Measurements from ENCODE around the gene GPC6.

The GPC6 gene

DNA sequence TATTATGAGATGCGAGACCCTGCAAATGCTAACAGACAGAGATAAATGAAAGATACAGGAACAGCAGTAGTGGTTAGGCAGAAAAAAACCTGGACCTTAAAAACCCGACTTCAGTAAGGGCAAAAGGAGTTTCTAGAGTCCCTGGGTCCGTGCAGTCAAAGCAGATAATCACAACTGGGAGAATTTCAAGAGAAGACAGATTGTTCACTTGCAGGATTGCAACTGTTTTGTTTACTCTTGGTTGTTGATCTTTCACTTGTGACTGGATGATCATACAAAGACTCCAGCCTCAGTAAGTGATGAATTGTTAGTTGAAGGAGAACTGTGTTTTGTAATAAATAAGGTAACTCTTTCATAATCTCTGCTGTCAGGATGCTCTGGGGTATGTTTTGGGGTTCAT is 135.1 kb downstream of the GPC6 start:
- Histone ChIP-seq H3K9ac (ENCODE audit: low read length) (no peak overlapping the region), H3K4me1 (ENCODE audit: control insufficient read depth in 1 of 2, insufficient read depth in 2 of 2, low read length in 2 of 2) (no peaks in the 10 kb centered on the region), H3K79me1 (ENCODE audit: low read length) (no peaks in the 10 kb centered on the region), H2AK5ac (ENCODE audit: low read length) (no peak overlapping the region), H3K27ac (ENCODE audit: low read depth, low read length) (no peak overlapping the region), H3K4ac (ENCODE audit: low read depth, low read length) (no peak overlapping the region), H3K9me3 (ENCODE audit: insufficient read depth, low read depth, low read length) (no peaks in the 10 kb centered on the region), H3K79me2 (ENCODE audit: control insufficient read depth, insufficient read depth, low read length, poor library complexity) (no peaks in the 10 kb centered on the region), H2BK12ac (ENCODE audit: low read length) (no peak overlapping the region), H3K14ac (ENCODE audit: low read length) (no peak overlapping the region), H2AFZ (ENCODE audit: insufficient read depth, low read length, poor library complexity) (no peak overlapping the region), H3K27me3 (ENCODE audit: insufficient read depth, low read length) (no peaks in the 10 kb centered on the region), H3K4me2 (ENCODE audit: low read length) (no peak overlapping the region), H3K36me3 (ENCODE audit: control insufficient read depth in 1 of 2, insufficient read depth in 2 of 2, low read length in 2 of 2) (no peaks in the 10 kb centered on the region), H4K8ac (ENCODE audit: low read depth, low read length) (no peak overlapping the region), H3K23ac (ENCODE audit: low read length) (no peak overlapping the region), H2BK5ac (ENCODE audit: low read depth, low read length, poor library complexity) (no peak overlapping the region), H3K18ac (ENCODE audit: low read length) (no peak overlapping the region), H4K91ac (ENCODE audit: low read depth, low read length) (no peak overlapping the region), H3K4me3 (ENCODE audit: low read depth, low read length) (no peak overlapping the region), H2BK120ac (ENCODE audit: insufficient read depth, low read length, poor library complexity) (no peak overlapping the region), H4K12ac (ENCODE audit: low read depth, low read length) (no peak overlapping the region)
- no peak for DNase-seq
- no CpG with 5 or more reads among the region's 3 CpGs for WGBS (ENCODE audit: extremely low coverage, insufficient coverage, insufficient read length)

- H3K36me3 ChIP-seq (ENCODE audit: control insufficient read depth in 1 of 2, insufficient read depth in 2 of 2, low read length in 2 of 2) = no peaks in the 10 kb centered on the region
- no peak overlapping the region for H3K4me3 ChIP-seq (ENCODE audit: low read depth, low read length)
- no peak overlapping the region for H3K4ac ChIP-seq (ENCODE audit: low read depth, low read length)
- H3K4me1 ChIP-seq (ENCODE audit: control insufficient read depth in 1 of 2, insufficient read depth in 2 of 2, low read length in 2 of 2) = no peaks in the 10 kb centered on the region
- no peak for DNase-seq
- no peak overlapping the region for H2BK12ac ChIP-seq (ENCODE audit: low read length)
- no peaks in the 10 kb centered on the region for H3K79me1 ChIP-seq (ENCODE audit: low read length)
- no peak overlapping the region for H2BK120ac ChIP-seq (ENCODE audit: insufficient read depth, low read length, poor library complexity)
- no peak overlapping the region for H3K9ac ChIP-seq (ENCODE audit: low read length)
- WGBS (ENCODE audit: extremely low coverage, insufficient coverage, insufficient read length) = no CpG with 5 or more reads among the region's 5 CpGs
- no peak overlapping the region for H4K91ac ChIP-seq (ENCODE audit: low read depth, low read length)
- no peak overlapping the region for H3K4me2 ChIP-seq (ENCODE audit: low read length)
- no peak overlapping the region for H2AFZ ChIP-seq (ENCODE audit: insufficient read depth, low read length, poor library complexity)
- no peak overlapping the region for H4K8ac ChIP-seq (ENCODE audit: low read depth, low read length)
- H3K79me2 ChIP-seq (ENCODE audit: control insufficient read depth, insufficient read depth, low read length, poor library complexity) = no peaks in the 10 kb centered on the region
- no peaks in the 10 kb centered on the region for H3K9me3 ChIP-seq (ENCODE audit: insufficient read depth, low read depth, low read length)
- H2BK5ac ChIP-seq (ENCODE audit: low read depth, low read length, poor library complexity) = no peak overlapping the region
- no peak overlapping the region for H3K14ac ChIP-seq (ENCODE audit: low read length)
- no peak overlapping the region for H2AK5ac ChIP-seq (ENCODE audit: low read length)
- no peaks in the 10 kb centered on the region for H3K27me3 ChIP-seq (ENCODE audit: insufficient read depth, low read length)
- H3K18ac ChIP-seq (ENCODE audit: low read length) = no peak overlapping the region
- H4K12ac ChIP-seq (ENCODE audit: low read depth, low read length) = no peak overlapping the region
- no peak overlapping the region for H3K23ac ChIP-seq (ENCODE audit: low read length)
- H3K27ac ChIP-seq (ENCODE audit: low read depth, low read length) = no peak overlapping the region
These were observed 137.6 kb downstream of the GPC6 start for GRCh38 chr13:93364166-93364565.

DNA sequence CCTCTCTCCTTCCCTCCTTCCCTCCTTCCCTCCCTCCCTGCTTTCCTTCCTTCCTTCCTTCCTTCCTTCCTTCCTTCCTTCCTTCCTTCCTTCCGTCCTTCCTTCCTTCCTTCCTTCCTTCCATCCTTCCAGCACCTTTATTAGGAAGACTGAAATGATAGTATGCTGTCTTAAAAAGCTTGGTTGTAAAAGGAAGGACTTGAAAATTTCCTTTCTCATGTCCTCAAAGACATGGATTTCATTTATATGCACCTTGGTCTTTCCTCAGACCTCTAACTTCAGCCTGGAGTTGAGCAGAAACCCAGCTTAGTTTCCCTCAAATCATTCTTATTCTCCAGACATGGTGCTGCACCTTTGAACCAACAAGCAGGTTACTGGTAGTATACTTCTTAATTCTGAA is 141.7 kb downstream of the GPC6 start:
- no peaks in the 10 kb centered on the region for H3K79me2 ChIP-seq (ENCODE audit: control insufficient read depth, insufficient read depth, low read length, poor library complexity)
- no peaks in the 10 kb centered on the region for H3K36me3 ChIP-seq (ENCODE audit: control insufficient read depth in 1 of 2, insufficient read depth in 2 of 2, low read length in 2 of 2)
- no peak overlapping the region for H4K91ac ChIP-seq (ENCODE audit: low read depth, low read length)
- H3K27me3 ChIP-seq (ENCODE audit: insufficient read depth, low read length) = no peaks in the 10 kb centered on the region
- no peak overlapping the region for H4K12ac ChIP-seq (ENCODE audit: low read depth, low read length)
- no peak overlapping the region for H3K4me2 ChIP-seq (ENCODE audit: low read length)
- no peak overlapping the region for H3K4ac ChIP-seq (ENCODE audit: low read depth, low read length)
- no peak overlapping the region for H3K18ac ChIP-seq (ENCODE audit: low read length)
- H2BK12ac ChIP-seq (ENCODE audit: low read length) = no peak overlapping the region
- no peak for DNase-seq
- no peak overlapping the region for H2BK5ac ChIP-seq (ENCODE audit: low read depth, low read length, poor library complexity)
- no peak overlapping the region for H2BK120ac ChIP-seq (ENCODE audit: insufficient read depth, low read length, poor library complexity)
- no peaks in the 10 kb centered on the region for H3K9me3 ChIP-seq (ENCODE audit: insufficient read depth, low read depth, low read length)
- no peak overlapping the region for H2AK5ac ChIP-seq (ENCODE audit: low read length)
- no peak overlapping the region for H3K4me3 ChIP-seq (ENCODE audit: low read depth, low read length)
- no peak overlapping the region for H3K9ac ChIP-seq (ENCODE audit: low read length)
- no CpG with 5 or more reads among the region's 1 CpG for WGBS (ENCODE audit: extremely low coverage, insufficient coverage, insufficient read length)
- H4K8ac ChIP-seq (ENCODE audit: low read depth, low read length) = no peak overlapping the region
- H3K79me1 ChIP-seq (ENCODE audit: low read length) = no peaks in the 10 kb centered on the region
- no peak overlapping the region for H3K23ac ChIP-seq (ENCODE audit: low read length)
- H3K14ac ChIP-seq (ENCODE audit: low read length) = no peak overlapping the region
- H2AFZ ChIP-seq (ENCODE audit: insufficient read depth, low read length, poor library complexity) = no peak overlapping the region
- no peaks in the 10 kb centered on the region for H3K4me1 ChIP-seq (ENCODE audit: control insufficient read depth in 1 of 2, insufficient read depth in 2 of 2, low read length in 2 of 2)
- no peak overlapping the region for H3K27ac ChIP-seq (ENCODE audit: low read depth, low read length)

DNA sequence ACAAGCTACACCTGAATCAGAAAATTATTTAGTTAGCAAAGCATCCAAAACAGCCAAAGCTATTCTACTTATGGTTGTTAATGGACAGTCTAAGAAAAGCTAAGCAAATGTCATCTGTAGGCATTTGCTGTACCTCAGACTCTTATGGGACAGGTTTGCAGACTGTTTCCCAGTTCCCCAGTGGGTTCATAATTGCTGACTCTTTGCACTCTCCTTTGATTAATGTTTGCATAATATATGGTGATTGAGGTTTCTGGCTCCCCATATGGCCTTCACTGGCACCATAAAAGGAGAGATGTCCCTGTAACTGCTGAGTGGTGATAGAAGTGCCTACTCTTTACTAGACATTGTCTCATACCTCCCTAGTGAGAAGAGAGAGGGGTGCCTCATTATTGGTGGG is 142.1 kb downstream of the GPC6 start:
- no peak overlapping the region for H3K14ac ChIP-seq (ENCODE audit: low read length)
- no peak overlapping the region for H4K8ac ChIP-seq (ENCODE audit: low read depth, low read length)
- no peak overlapping the region for H3K23ac ChIP-seq (ENCODE audit: low read length)
- no peak overlapping the region for H2BK12ac ChIP-seq (ENCODE audit: low read length)
- no peak overlapping the region for H3K27ac ChIP-seq (ENCODE audit: low read depth, low read length)
- H4K12ac ChIP-seq (ENCODE audit: low read depth, low read length) = no peak overlapping the region
- no peak overlapping the region for H2BK5ac ChIP-seq (ENCODE audit: low read depth, low read length, poor library complexity)
- H3K79me2 ChIP-seq (ENCODE audit: control insufficient read depth, insufficient read depth, low read length, poor library complexity) = no peaks in the 10 kb centered on the region
- no peak overlapping the region for H3K9ac ChIP-seq (ENCODE audit: low read length)
- H2BK120ac ChIP-seq (ENCODE audit: insufficient read depth, low read length, poor library complexity) = no peak overlapping the region
- no peaks in the 10 kb centered on the region for H3K9me3 ChIP-seq (ENCODE audit: insufficient read depth, low read depth, low read length)
- H3K4me3 ChIP-seq (ENCODE audit: low read depth, low read length) = no peak overlapping the region
- no peaks in the 10 kb centered on the region for H3K4me1 ChIP-seq (ENCODE audit: control insufficient read depth in 1 of 2, insufficient read depth in 2 of 2, low read length in 2 of 2)
- H3K36me3 ChIP-seq (ENCODE audit: control insufficient read depth in 1 of 2, insufficient read depth in 2 of 2, low read length in 2 of 2) = no peaks in the 10 kb centered on the region
- DNase-seq = no peak
- H3K79me1 ChIP-seq (ENCODE audit: low read length) = no peaks in the 10 kb centered on the region
- no peak overlapping the region for H2AK5ac ChIP-seq (ENCODE audit: low read length)
- H2AFZ ChIP-seq (ENCODE audit: insufficient read depth, low read length, poor library complexity) = no peak overlapping the region
- no peak overlapping the region for H3K4me2 ChIP-seq (ENCODE audit: low read length)
- no peak overlapping the region for H3K4ac ChIP-seq (ENCODE audit: low read depth, low read length)
- no peak overlapping the region for H3K18ac ChIP-seq (ENCODE audit: low read length)
- H4K91ac ChIP-seq (ENCODE audit: low read depth, low read length) = no peak overlapping the region
- no peaks in the 10 kb centered on the region for H3K27me3 ChIP-seq (ENCODE audit: insufficient read depth, low read length)

GRCh38 chr13:93372856-93373255 is 146.2 kb downstream of the GPC6 start:
- no peak overlapping the region for H2BK120ac ChIP-seq (ENCODE audit: insufficient read depth, low read length, poor library complexity)
- no peaks in the 10 kb centered on the region for H3K4me1 ChIP-seq (ENCODE audit: control insufficient read depth in 1 of 2, insufficient read depth in 2 of 2, low read length in 2 of 2)
- H3K23ac ChIP-seq (ENCODE audit: low read length) = no peak overlapping the region
- H3K36me3 ChIP-seq (ENCODE audit: control insufficient read depth in 1 of 2, insufficient read depth in 2 of 2, low read length in 2 of 2) = no peaks in the 10 kb centered on the region
- H3K79me1 ChIP-seq (ENCODE audit: low read length) = no peaks in the 10 kb centered on the region
- no peak overlapping the region for H2AFZ ChIP-seq (ENCODE audit: insufficient read depth, low read length, poor library complexity)
- no peak overlapping the region for H3K9ac ChIP-seq (ENCODE audit: low read length)
- no peak overlapping the region for H2AK5ac ChIP-seq (ENCODE audit: low read length)
- DNase-seq = no peak
- H4K12ac ChIP-seq (ENCODE audit: low read depth, low read length) = no peak overlapping the region
- no peak overlapping the region for H2BK5ac ChIP-seq (ENCODE audit: low read depth, low read length, poor library complexity)
- H3K9me3 ChIP-seq (ENCODE audit: insufficient read depth, low read depth, low read length) = no peaks in the 10 kb centered on the region
- no peak overlapping the region for H3K18ac ChIP-seq (ENCODE audit: low read length)
- no peak overlapping the region for H4K8ac ChIP-seq (ENCODE audit: low read depth, low read length)
- H3K79me2 ChIP-seq (ENCODE audit: control insufficient read depth, insufficient read depth, low read length, poor library complexity) = no peaks in the 10 kb centered on the region
- H2BK12ac ChIP-seq (ENCODE audit: low read length) = no peak overlapping the region
- no peaks in the 10 kb centered on the region for H3K27me3 ChIP-seq (ENCODE audit: insufficient read depth, low read length)
- no peak overlapping the region for H3K14ac ChIP-seq (ENCODE audit: low read length)
- no peak overlapping the region for H4K91ac ChIP-seq (ENCODE audit: low read depth, low read length)
- no peak overlapping the region for H3K4ac ChIP-seq (ENCODE audit: low read depth, low read length)
- H3K4me2 ChIP-seq (ENCODE audit: low read length) = no peak overlapping the region
- whole genome bisulfite sequencing (ENCODE audit: extremely low coverage, insufficient coverage, insufficient read length) = no CpG with 5 or more reads among the region's 3 CpGs
- no peak overlapping the region for H3K27ac ChIP-seq (ENCODE audit: low read depth, low read length)
- H3K4me3 ChIP-seq (ENCODE audit: low read depth, low read length) = no peak overlapping the region
